Muscle of back (tissue), 11 donors: ENCODE measurements around the gene SHROOM3. TPM values are rescaled to one million over a fixed set of nuclear protein-coding genes. Genes with fewer than 3 reads are reported as not detected.
A peak's percentile ranks its signal among the peaks of the same experiment; 100 is the strongest.

Experiments used
- DNase-seq, 3 donors: peaks; one replicate each; pipeline versions ENCODE4 v3.0.0 to v3.0.0-alpha.2; 2013
- polyA plus RNA-seq, 10 donors: library from polyadenylated mRNA; unstranded; fragments of 120-200 nt; gene quantifications; one replicate each; pipeline ENCODE4 v1.2.1, GENCODE V29; 2013; ENCODE audit not compliant: insufficient read length in 10 of 10

The SHROOM3 gene
- polyA plus RNA-seq, 10 donors: 18.7 to 61.5 (median 22.9) TPM

GRCh38 chr4:76690011-76690905 is 255.2 kb downstream of the SHROOM3 start:
- peak; percentile 33 to 69 (median 34) for DNase-seq

- peak in 1 of 3 donors; percentile 34 for DNase-seq
Measured at GRCh38 chr4:76690906-76691275, 255.9 kb downstream of the SHROOM3 start.

GRCh38 chr4:76691807-76692582 is 257.0 kb downstream of the SHROOM3 start:
- no peak for DNase-seq

- no peak for DNase-seq
Measured at GRCh38 chr4:76692761-76693160, 257.7 kb downstream of the SHROOM3 start.

GRCh38 chr4:76694056-76694455 is 259.0 kb downstream of the SHROOM3 start:
- no peak for DNase-seq

GRCh38 chr4:76696109-76696508 is 261.1 kb downstream of the SHROOM3 start:
- no peak for DNase-seq

GRCh38 chr4:76697129-76697803 is 262.2 kb downstream of the SHROOM3 start:
- no peak for DNase-seq

- DNase-seq: no peak
Measured at GRCh38 chr4:76698141-76698540, 263.1 kb downstream of the SHROOM3 start.

- no peak for DNase-seq
Measured at GRCh38 chr4:76699751-76700310, 264.8 kb downstream of the SHROOM3 start.

- no peak for DNase-seq
Measured at GRCh38 chr4:76702440-76703122, 267.6 kb downstream of the SHROOM3 start.

GRCh38 chr4:76703123-76703490 is 268.1 kb downstream of the SHROOM3 start:
- no peak for DNase-seq

- DNase-seq: no peak
Measured at GRCh38 chr4:76703676-76704075, 268.6 kb downstream of the SHROOM3 start.

GRCh38 chr4:76704133-76704881 is 269.3 kb downstream of the SHROOM3 start:
- peak; percentile 47 to 75 (median 60) for DNase-seq

GRCh38 chr4:76705472-76705871 is 270.4 kb downstream of the SHROOM3 start:
- no peak for DNase-seq

- DNase-seq: no peak
Measured at GRCh38 chr4:76706581-76706980, 271.6 kb downstream of the SHROOM3 start.

- DNase-seq: peak; percentile 56 to 80 (median 60)
Measured at GRCh38 chr4:76708971-76709771, 274.1 kb downstream of the SHROOM3 start.

GRCh38 chr4:76709772-76710090 is 274.7 kb downstream of the SHROOM3 start:
- no peak for DNase-seq

GRCh38 chr4:76712564-76712963 is 277.5 kb downstream of the SHROOM3 start:
- DNase-seq: no peak

- no peak for DNase-seq
Measured at GRCh38 chr4:76714226-76714625, 279.2 kb downstream of the SHROOM3 start.

- no peak for DNase-seq
Measured at GRCh38 chr4:76716020-76716419, 281.0 kb downstream of the SHROOM3 start.
